Kidney tubule cell (primary cell): ENCODE results near the gene SLC13A4.
"Not testable (repeated sequence)": the region's sequence is repeated elsewhere in the genome, so short reads cannot be mapped to it uniquely, and the experiment has no call there.

ENCODE experiments used
- DNase-seq: peaks from one replicate; pipeline ENCODE4 v3.0.0-alpha.2; 2018; ENCODE audit warnings: low spot score

Gene SLC13A4

DNA sequence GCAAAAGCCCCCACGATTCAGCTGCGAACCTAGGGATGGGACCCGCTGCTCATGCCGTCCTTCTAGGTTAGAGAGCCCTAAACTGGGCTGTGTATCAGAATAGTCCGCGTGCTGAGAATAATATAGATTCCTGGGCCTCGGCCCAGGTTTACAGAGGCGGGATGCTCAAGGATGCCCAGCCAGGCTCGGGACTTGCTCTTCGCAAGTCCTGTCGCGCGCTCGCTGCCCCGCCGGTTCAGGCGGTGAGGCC is 65.9 kb downstream of the SLC13A4 start:
- no peak for DNase-seq

DNA sequence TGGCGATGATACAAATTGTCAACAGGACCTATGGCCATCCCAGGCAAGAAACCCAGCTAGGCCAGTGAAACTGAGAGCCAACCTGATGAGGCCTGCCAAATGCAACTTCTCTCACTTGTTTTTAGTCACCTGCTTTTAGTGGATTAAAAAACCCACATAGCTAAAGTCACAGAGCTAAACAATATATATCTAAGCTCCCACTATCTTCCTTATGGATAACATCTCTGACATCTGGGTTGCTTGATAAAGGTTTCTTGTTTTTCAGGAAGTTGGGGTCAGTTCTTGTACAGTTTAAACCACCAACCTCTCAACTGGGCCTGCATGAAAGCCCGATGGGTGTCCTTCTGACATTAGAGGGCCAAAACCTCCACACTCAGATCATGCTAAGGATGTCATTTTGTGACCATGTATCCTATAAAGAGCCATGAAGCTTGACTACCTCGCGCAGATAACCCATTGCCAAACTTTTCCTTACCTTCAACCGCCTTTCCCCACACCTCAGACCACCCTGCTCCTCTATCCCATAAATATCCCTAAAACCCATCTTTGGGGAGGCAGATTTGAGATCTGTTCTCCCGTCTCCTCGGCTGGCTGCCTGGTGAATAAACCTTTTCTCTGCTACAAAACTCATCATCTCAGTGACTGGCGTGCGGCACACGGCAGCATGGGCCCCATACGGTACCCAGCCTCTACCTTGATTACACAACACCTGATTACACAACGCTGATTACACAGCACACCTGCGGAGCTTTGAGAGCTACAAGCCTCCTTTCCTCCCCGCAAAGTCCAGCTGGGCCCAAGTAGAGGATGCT is 66.5 kb downstream of the SLC13A4 start:
- no peak for DNase-seq

- DNase-seq = peak; percentile 83
Measured at GRCh38 chr7:135659159-135659846, 68.7 kb downstream of the SLC13A4 start.

DNA sequence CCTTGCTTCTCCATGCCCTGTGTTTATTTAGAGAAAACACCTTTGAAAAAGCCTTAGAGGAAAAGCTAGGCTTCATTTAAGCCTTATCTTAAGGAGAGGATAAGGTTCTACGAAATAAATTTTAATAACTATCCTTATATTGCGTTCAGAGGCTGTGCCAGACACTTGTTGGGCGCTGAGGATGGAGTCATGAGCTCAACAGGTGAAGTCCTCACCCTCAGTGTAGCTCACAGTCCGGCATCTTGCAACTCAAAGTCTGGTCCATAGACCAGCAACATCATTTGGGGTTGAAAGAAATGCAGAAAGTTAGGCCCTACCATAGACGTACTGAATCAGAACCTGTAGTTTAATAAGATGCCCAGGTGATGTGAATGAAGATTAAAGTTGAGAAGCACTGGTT is 69.4 kb downstream of the SLC13A4 start:
- DNase-seq = no peak

- peak; percentile 51 for DNase-seq
Measured at GRCh38 chr7:135653340-135654080, 74.5 kb downstream of the SLC13A4 start.

- DNase-seq = peak; percentile 43
Measured at GRCh38 chr7:135650831-135651573, 77.0 kb downstream of the SLC13A4 start.

DNA sequence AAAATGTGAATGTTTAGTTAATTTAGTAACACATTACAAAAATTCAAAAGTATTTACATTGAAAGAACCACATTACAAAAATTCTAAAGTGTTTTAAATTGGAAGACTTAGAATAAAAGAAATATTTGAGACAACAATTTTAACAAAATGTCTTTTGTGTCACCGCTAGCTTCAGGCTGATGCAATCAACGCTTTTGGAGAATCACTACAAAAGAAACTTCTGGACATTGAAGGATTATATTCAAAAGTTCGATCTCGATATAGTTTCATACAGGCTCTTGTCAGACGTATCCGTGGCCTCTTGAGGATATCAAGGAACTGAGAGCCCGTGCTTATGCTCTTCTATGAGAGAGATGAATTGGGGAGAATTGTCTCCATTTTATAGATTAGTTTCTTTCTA is 79.8 kb downstream of the SLC13A4 start:
- no peak for DNase-seq

DNA sequence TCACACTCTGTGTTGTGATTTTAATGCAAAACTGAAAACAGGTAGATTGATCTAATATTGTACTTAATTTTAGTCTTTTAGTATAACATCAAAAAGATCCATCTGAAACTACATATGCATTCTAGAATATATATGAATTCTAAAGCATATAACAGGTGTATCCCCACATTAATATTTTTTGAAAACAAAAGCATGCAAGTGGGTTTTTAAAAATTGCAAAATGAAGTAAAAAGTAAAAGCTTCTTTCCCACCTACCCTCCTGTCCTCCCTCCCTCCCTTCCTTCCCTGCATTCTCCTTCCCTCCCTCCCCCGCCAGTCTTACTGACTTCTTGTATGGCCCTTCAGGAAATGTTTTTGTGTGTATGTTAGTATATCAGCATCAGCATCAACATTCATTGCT is 80.2 kb downstream of the SLC13A4 start:
- DNase-seq = no peak

DNA sequence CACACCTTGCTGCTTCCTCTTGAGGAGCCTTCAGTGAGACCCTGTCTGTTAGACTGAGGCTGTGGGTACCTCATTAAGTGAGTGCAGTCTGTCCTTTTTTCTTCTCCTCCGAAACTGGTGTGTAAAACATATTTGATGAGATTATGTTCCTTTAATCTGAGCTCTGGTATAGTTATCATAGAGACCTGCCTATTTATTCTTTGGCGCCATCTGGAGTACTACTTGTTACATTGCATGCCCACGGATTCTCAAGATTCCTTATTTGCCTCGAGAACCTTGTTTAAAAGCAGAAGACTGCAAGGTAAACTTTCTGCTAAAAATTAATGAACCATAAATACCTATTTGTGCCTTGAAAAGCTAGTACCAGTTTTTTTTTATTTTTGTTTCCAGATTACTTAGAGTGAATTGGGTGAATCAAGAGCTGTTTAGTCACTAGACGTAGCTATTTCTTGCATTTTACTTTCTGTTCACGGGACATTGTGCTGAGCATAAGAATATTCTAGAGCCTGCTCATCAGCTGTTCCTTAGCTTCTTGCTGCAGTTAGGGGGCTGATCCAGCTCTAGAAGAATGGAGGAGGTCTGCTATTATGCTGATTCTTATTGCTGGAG is 82.6 kb downstream of the SLC13A4 start:
- DNase-seq = peak; percentile 46

DNA sequence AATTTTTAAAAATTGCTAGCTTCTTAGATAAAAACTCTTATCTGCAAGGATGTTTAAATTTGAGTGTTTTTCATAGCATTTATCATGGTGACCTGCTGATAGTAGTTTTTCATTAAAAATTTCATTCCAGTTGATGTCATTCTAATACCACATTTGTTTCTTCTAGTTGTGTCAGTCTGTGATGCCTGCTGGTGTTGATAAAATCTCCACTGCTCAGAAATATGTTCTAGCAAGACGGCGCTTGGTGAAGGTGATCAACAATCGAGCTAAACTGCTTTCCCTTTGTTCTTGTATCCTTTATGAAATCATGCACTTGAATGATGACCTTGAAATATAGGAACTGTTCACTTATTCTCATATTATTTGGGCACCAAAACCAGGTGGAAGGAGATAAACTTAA is 83.3 kb downstream of the SLC13A4 start:
- no peak for DNase-seq

GRCh38 chr7:135644154-135644553 is 83.8 kb downstream of the SLC13A4 start:
- no peak for DNase-seq

- not testable (repeated sequence) for DNase-seq
Measured at GRCh38 chr7:135639690-135640089, 88.3 kb downstream of the SLC13A4 start.

DNA sequence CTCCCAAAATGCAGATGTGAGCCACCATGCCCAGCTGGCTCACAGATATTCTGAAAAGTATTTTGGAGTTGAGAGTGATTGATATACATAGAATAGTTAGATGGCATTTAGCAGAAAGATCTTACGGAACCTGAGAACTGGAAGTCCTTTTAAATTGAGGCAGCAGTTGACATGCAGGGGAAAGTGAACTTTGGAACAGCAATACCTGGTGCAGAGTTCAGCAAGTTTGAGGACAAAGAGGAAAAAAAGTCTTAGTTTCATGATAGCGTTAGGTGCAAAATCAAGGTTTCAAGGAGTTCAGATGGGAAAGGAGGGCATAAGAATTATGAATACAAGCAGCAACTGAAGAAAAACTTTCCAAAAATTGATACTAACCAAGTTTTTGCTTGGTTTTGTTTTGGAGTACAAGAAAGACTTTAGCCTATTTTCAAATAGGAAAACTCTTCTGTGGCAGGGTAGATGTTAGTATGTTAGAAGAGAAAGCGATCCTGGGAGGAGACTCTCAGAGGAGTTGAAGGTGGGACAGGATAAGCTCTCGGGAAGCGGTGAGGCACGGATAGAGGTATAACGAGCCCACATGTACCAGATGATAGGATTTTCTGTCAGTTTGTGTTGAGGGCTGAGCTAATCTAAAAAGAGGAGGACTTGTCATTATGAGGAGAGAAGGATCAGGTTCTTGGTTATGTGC is 93.7 kb downstream of the SLC13A4 start:
- DNase-seq = no peak
